B cell (primary cell): ENCODE measurements around the gene CYP4F11. TPM values are rescaled to one million over a fixed set of nuclear protein-coding genes. Genes with fewer than 3 reads are reported as not detected.

Experiments used
- ATAC-seq: fragments of 200-7000 bp; cut with Tn5 transposase; one replicate; pipeline ENCODE4 v1.10.0; 2021; ENCODE audit warnings: low read depth, mild to moderate bottlenecking, moderate number of reproducible peaks, moderate library complexity
- CTCF ChIA-PET: fragments of 350-600 bp; sonication (Branson Sonifier 250); formaldehyde crosslinking; loops from one replicate; lab custom pipeline; 2021; ENCODE audit warnings: antibody characterized with exemption, inconsistent platforms; lab: Charles Lee
- POLR2A ChIA-PET: fragments of 350-600 bp; sonication (Branson Sonifier 250); formaldehyde crosslinking; loops from one replicate; lab custom pipeline; 2021; ENCODE audit warnings: antibody characterized with exemption; lab: Charles Lee
- DNase-seq: peaks from one replicate; pipeline ENCODE4 v3.0.0; 2013
- H2AFZ ChIP-seq: 2 replicates; pipeline ENCODE4 v1.6.1; 2012; ENCODE audit warnings: mild to moderate bottlenecking, low read depth, low read length; ENCODE audit not compliant: insufficient read depth, poor library complexity, severe bottlenecking
- H3K27ac ChIP-seq, 2 donors: 1 replicate in 1 of 2; 2 replicates in 1 of 2; pipeline ENCODE4 v1.5.1; 2012 to 2013; ENCODE audit warnings: low read length in 2 of 2, mild to moderate bottlenecking in 2 of 2, moderate library complexity in 1 of 2
- H3K27me3 ChIP-seq, 4 experiments: fragments of 200-600 bp in 1 of 4; sonication (generic) in 1 of 4; replicated peaks in 1 of 4; 1 replicate in 2 of 4; 2 replicates in 2 of 4; pipeline versions ENCODE4 v1.6.1 to v1.7.0; 2013 to 2016; ENCODE audit warnings: low read length in 3 of 4, mild to moderate bottlenecking in 2 of 4, mixed read lengths in 1 of 4, moderate library complexity in 1 of 4; ENCODE audit not compliant: insufficient read depth in 4 of 4, control insufficient read depth in 3 of 4; ENCODE audit errors: control extremely low read depth in 1 of 4
- H3K36me3 ChIP-seq, 2 experiments: replicated peaks in 1 of 2; 1 replicate in 1 of 2; 2 replicates in 1 of 2; pipeline versions ENCODE4 v1.6.1 to v1.7.1; 2013; ENCODE audit warnings: low read length in 1 of 2; ENCODE audit not compliant: insufficient read depth in 2 of 2, control insufficient read depth in 1 of 2; ENCODE audit errors: control extremely low read depth in 1 of 2, extremely low read depth in 1 of 2
- H3K4me1 ChIP-seq, 2 donors: fragments of 200-600 bp in 1 of 2; sonication (generic) in 1 of 2; 1 replicate in 1 of 2; 2 replicates in 1 of 2; pipeline versions ENCODE4 v1.5.1 to v1.6.1; 2013 to 2017; ENCODE audit warnings: low read length in 2 of 2; ENCODE audit not compliant: control insufficient read depth in 2 of 2, insufficient read depth in 2 of 2
- H3K4me2 ChIP-seq: replicated peaks from 2 replicates; pipeline ENCODE3; 2012; ENCODE audit warnings: mild to moderate bottlenecking, low read depth, low read length; ENCODE audit not compliant: poor library complexity, severe bottlenecking
- H3K4me3 ChIP-seq, 5 experiments: fragments of 200-600 bp in 1 of 5; sonication (generic) in 1 of 5; 1 replicate in 3 of 5; 2 replicates in 2 of 5; pipeline versions ENCODE4 v1.5.1 to v1.7.0; 2011 to 2016; ENCODE audit warnings: low read length in 4 of 5, mild to moderate bottlenecking in 4 of 5, low read depth in 2 of 5, control low read depth in 1 of 5, moderate library complexity in 1 of 5; ENCODE audit not compliant: insufficient read depth in 1 of 5; ENCODE audit errors: control extremely low read depth in 1 of 5, extremely low read depth in 1 of 5
- H3K79me2 ChIP-seq: fragments of 200-600 bp; sonication (generic); one replicate; pipeline ENCODE4 v1.6.0; 2016; ENCODE audit warnings: low read length; ENCODE audit not compliant: control insufficient read depth, insufficient read depth
- H3K9ac ChIP-seq: fragments of 200-600 bp; sonication (generic); 2 replicates; pipeline ENCODE4 v1.6.1; 2017; ENCODE audit warnings: mild to moderate bottlenecking, low read length, moderate library complexity
- H3K9me3 ChIP-seq, 3 donors: one replicate each; pipeline versions ENCODE4 v1.6.1 to v1.7.1; 2013; ENCODE audit warnings: low read length in 2 of 3; ENCODE audit not compliant: control insufficient read depth in 2 of 3, insufficient read depth in 1 of 3; ENCODE audit errors: control extremely low read depth in 1 of 3
- H4K20me1 ChIP-seq: 2 replicates; pipeline ENCODE4 v1.6.0; 2012; ENCODE audit warnings: mild to moderate bottlenecking, low read length; ENCODE audit not compliant: insufficient read depth, control insufficient read depth, poor library complexity, severe bottlenecking
- H3K27ac Mint-ChIP-seq: one replicate; pipeline ENCODE4 v1.8.0; 2021; ENCODE audit warnings: mixed read lengths
- H3K27me3 Mint-ChIP-seq: one replicate; pipeline ENCODE4 v1.8.0; 2021; ENCODE audit warnings: mixed read lengths
- H3K4me1 Mint-ChIP-seq: one replicate; pipeline ENCODE4 v1.8.0; 2021; ENCODE audit warnings: mixed read lengths
- H3K4me3 Mint-ChIP-seq: one replicate; pipeline ENCODE4 v1.8.0; 2021; ENCODE audit warnings: mixed read lengths
- H3K9me3 Mint-ChIP-seq: one replicate; pipeline ENCODE4 v1.8.0; 2022; ENCODE audit warnings: mixed read lengths; ENCODE audit not compliant: insufficient read depth
- CTCF ChIP-seq: fragments of 200-600 bp; IDR thresholded peaks from one replicate; pipeline ENCODE4 v1.8.0; 2022; ENCODE audit warnings: antibody characterized with exemption, mild to moderate bottlenecking
- EZH2 ChIP-seq: IDR thresholded peaks from 2 replicates; pipeline ENCODE4 v1.6.1; 2012; ENCODE audit warnings: borderline replicate concordance, low read depth, mild to moderate bottlenecking, moderate library complexity, low read length; ENCODE audit not compliant: insufficient read depth, poor library complexity, severe bottlenecking
- WGBS: methylation state at CpG from one replicate; pipeline ENCODE4 v1.1.5; 2013; ENCODE audit warnings: missing lambda C conversion rate; ENCODE audit not compliant: insufficient coverage; 5-methylcytosine and 5-hydroxymethylcytosine counted together
- intact Hi-C: fragments of 100-400 bp; cut with micrococcal nuclease; formaldehyde crosslinking; loops from one replicate; pipeline ENCODE4 v1.10.0; 2022
- polyA plus RNA-seq: library from polyadenylated mRNA; depleted of rRNA; stranded (reverse); fragments of >200 nt; gene quantifications from 2 replicates; pipeline ENCODE4 v1.2.3, GENCODE V29; 2012
- total RNA-seq, 2 donors: library from RNA; stranded (reverse); fragments of 120-200 nt in 1 of 2; gene quantifications; 1 replicate in 1 of 2; 2 replicates in 1 of 2; pipeline versions ENCODE4 v1.2.3 to v1.2.4, GENCODE V29; 2013 to 2022

CYP4F11 gene
- total and polyA plus RNA-seq, 2 donors (not counting 1 experiment from before 2014, with no cell fraction given): not detected

GRCh38 chr19:15976836-15977689 lies 42.7 kb upstream of the CYP4F11 start:
- H3K4me3 ChIP-seq: no peak overlapping the region
- ATAC-seq: no peak
- Mint-ChIP-seq H3K27ac (no peak overlapping the region), H3K9me3 (peaks cover 4% of the 10 kb centered on the region), H3K4me3 (no peak overlapping the region), H3K27me3 (peaks cover 44% of the 10 kb centered on the region), H3K4me1 (no peaks in the 10 kb centered on the region)
- H2AFZ ChIP-seq: no peak overlapping the region
- H3K79me2 ChIP-seq: no peaks in the 10 kb centered on the region
- peaks cover 0 to 14% (median 7%) of the 10 kb centered on the region in 3 donors for H3K9me3 ChIP-seq
- H4K20me1 ChIP-seq: no peaks in the 10 kb centered on the region
- no peak for DNase-seq
- H3K4me2 ChIP-seq: no peak overlapping the region
- TF ChIP-seq EZH2 (no peak), CTCF (no peak)
- no peak overlapping the region for H3K27ac ChIP-seq
- H3K4me1 ChIP-seq: no peaks in the 10 kb centered on the region
- CTCF ChIA-PET: no interaction called here
- intact Hi-C loops: no loop called here
- no peak overlapping the region for H3K9ac ChIP-seq
- WGBS: 45% methylated on average over 5 of the region's 10 CpGs
- POLR2A ChIA-PET: no interaction called here
- no peaks in the 10 kb centered on the region for H3K36me3 ChIP-seq
- peaks cover 0 to 24% (median 4%) of the 10 kb centered on the region in 4 experiments for H3K27me3 ChIP-seq

- Histone ChIP-seq H3K4me3 (no peak overlapping the region), H3K79me2 (no peaks in the 10 kb centered on the region), H3K36me3 (no peaks in the 10 kb centered on the region), H3K9ac (no peak overlapping the region), H2AFZ (no peak overlapping the region), H4K20me1 (no peaks in the 10 kb centered on the region), H3K4me2 (no peak overlapping the region), H3K27ac (no peak overlapping the region), H3K4me1 (no peaks in the 10 kb centered on the region), H3K27me3 (peaks cover 0 to 11% (median 4%) of the 10 kb centered on the region in 4 experiments), H3K9me3 (peaks cover 0 to 3% (median 0%) of the 10 kb centered on the region in 3 donors)
- ATAC-seq (no peak), DNase-seq (no peak)
- H3K4me3 Mint-ChIP-seq: no peak overlapping the region
- 51% methylated on average over 3 of the region's 5 CpGs for WGBS
- peaks cover 4% of the 10 kb centered on the region for H3K9me3 Mint-ChIP-seq
- H3K27me3 Mint-ChIP-seq: peaks cover 51% of the 10 kb centered on the region
- H3K27ac Mint-ChIP-seq: no peak overlapping the region
- intact Hi-C loops: no loop called here
- ChIA-PET POLR2A (no interaction called here), CTCF (interaction anchor here (0.5 kb wide), 1 partner anchor 386 kb away, joined by 3 read pairs; no protein-coding TSS in a partner anchor)
- no peaks in the 10 kb centered on the region for H3K4me1 Mint-ChIP-seq
- TF ChIP-seq CTCF (no peak), EZH2 (no peak)
These were observed 40.5 kb upstream of the CYP4F11 start for GRCh38 chr19:15974856-15975255.
